Naive thymus-derived CD4-positive, alpha-beta T cell (primary cell): Measurements from ENCODE around the gene B4GALT1. TPM values are rescaled to one million over a fixed set of nuclear protein-coding genes. Genes with fewer than 3 reads are reported as not detected.

Experiments
- ATAC-seq: fragments of 150-1000 bp; cut with Tn5 transposase; 2 replicates; pipeline ENCODE4 v1.10.0; 2021; ENCODE audit warnings: mild to moderate bottlenecking, moderate library complexity
- CTCF ChIA-PET: fragments of 350-600 bp; sonication (Branson Sonifier 250); formaldehyde crosslinking; loops from one replicate; lab custom pipeline; 2021; ENCODE audit warnings: antibody characterized with exemption; lab: Charles Lee
- POLR2A ChIA-PET: fragments of 350-600 bp; sonication (Branson Sonifier 250); formaldehyde crosslinking; loops from one replicate; lab custom pipeline; 2021; ENCODE audit warnings: antibody characterized with exemption, inconsistent platforms; lab: Charles Lee
- DNase-seq, 9 donors: peaks; one replicate each; pipeline versions ENCODE4 v3.0.0 to v3.0.0-alpha.2; 2020 to 2022; ENCODE audit warnings: mixed read lengths in 1 of 9
- H3K27ac ChIP-seq: one replicate; pipeline ENCODE4 v1.7.0; 2013; ENCODE audit warnings: mild to moderate bottlenecking, low read depth, low read length, moderate library complexity
- H3K27me3 ChIP-seq, 2 donors: one replicate each; pipeline ENCODE4 v1.7.0; 2013; ENCODE audit warnings: low read length in 2 of 2, mild to moderate bottlenecking in 2 of 2, moderate library complexity in 2 of 2; ENCODE audit not compliant: control insufficient read depth in 2 of 2, insufficient read depth in 2 of 2
- H3K36me3 ChIP-seq, 3 experiments: 1 replicate in 2 of 3; 2 replicates in 1 of 3; pipeline ENCODE4 v1.7.0; 2013; ENCODE audit warnings: low read length in 3 of 3, mild to moderate bottlenecking in 3 of 3, moderate library complexity in 1 of 3; ENCODE audit not compliant: insufficient read depth in 3 of 3, control insufficient read depth in 2 of 3
- H3K4me1 ChIP-seq, 2 donors: one replicate each; pipeline ENCODE4 v1.7.0; 2013; ENCODE audit warnings: low read length in 2 of 2, mild to moderate bottlenecking in 2 of 2, moderate library complexity in 1 of 2; ENCODE audit not compliant: control insufficient read depth in 2 of 2, insufficient read depth in 2 of 2
- H3K4me3 ChIP-seq: 2 replicates; pipeline ENCODE4 v1.7.0; 2013; ENCODE audit warnings: mild to moderate bottlenecking, low read length
- H3K9me3 ChIP-seq, 3 experiments: 1 replicate in 2 of 3; 2 replicates in 1 of 3; pipeline ENCODE4 v1.7.0; 2013; ENCODE audit warnings: low read length in 3 of 3; ENCODE audit not compliant: control insufficient read depth in 2 of 3
- H3K27ac Mint-ChIP-seq, 9 donors: one replicate each; pipeline ENCODE4 v1.8.0; 2020 to 2022; ENCODE audit warnings: mixed read lengths in 9 of 9, mild to moderate bottlenecking in 8 of 9, moderate library complexity in 5 of 9, inconsistent platforms in 2 of 9
- H3K27me3 Mint-ChIP-seq, 5 donors: one replicate each; pipeline ENCODE4 v1.8.0; 2021 to 2022; ENCODE audit warnings: mixed read lengths in 5 of 5, mild to moderate bottlenecking in 1 of 5
- H3K36me3 Mint-ChIP-seq, 5 donors: one replicate each; pipeline ENCODE4 v1.8.0; 2020 to 2022; ENCODE audit warnings: mixed read lengths in 5 of 5, mild to moderate bottlenecking in 3 of 5, inconsistent platforms in 1 of 5
- H3K4me1 Mint-ChIP-seq, 7 donors: one replicate each; pipeline ENCODE4 v1.8.0; 2020 to 2022; ENCODE audit warnings: mixed read lengths in 7 of 7, mild to moderate bottlenecking in 3 of 7, inconsistent platforms in 1 of 7
- H3K4me3 Mint-ChIP-seq, 10 donors: one replicate each; pipeline ENCODE4 v1.8.0; 2020 to 2022; ENCODE audit warnings: mild to moderate bottlenecking in 10 of 10, mixed read lengths in 10 of 10, moderate library complexity in 6 of 10, inconsistent platforms in 2 of 10
- H3K9me3 Mint-ChIP-seq, 11 donors: one replicate each; pipeline ENCODE4 v1.8.0; 2020 to 2022; ENCODE audit warnings: mixed read lengths in 11 of 11, mild to moderate bottlenecking in 4 of 11, inconsistent platforms in 1 of 11, moderate library complexity in 1 of 11
- intact Hi-C, 2 donors: fragments of 100-400 bp; cut with micrococcal nuclease; formaldehyde crosslinking; loops; one replicate each; pipeline ENCODE4 v1.15.1; 2023
- polyA plus RNA-seq, 2 donors: library from polyadenylated mRNA; unstranded; fragments of 300-500 nt; fragmentation: Illumina TruSeq; gene quantifications; one replicate each; pipeline ENCODE4 v1.2.3, GENCODE V29; 2021
- total RNA-seq, 6 experiments: library from RNA in 5 of 6; stranded (reverse) in 5 of 6; gene quantifications; 1 replicate in 5 of 6; 2 replicates in 1 of 6; pipeline ENCODE4 v1.2.3 and lab custom pipeline; 2021 to 2026

The B4GALT1 gene
- total and polyA plus RNA-seq, 7 experiments from 2014 or later = 12.9 to 86.2 (median 41.3) TPM

DNA sequence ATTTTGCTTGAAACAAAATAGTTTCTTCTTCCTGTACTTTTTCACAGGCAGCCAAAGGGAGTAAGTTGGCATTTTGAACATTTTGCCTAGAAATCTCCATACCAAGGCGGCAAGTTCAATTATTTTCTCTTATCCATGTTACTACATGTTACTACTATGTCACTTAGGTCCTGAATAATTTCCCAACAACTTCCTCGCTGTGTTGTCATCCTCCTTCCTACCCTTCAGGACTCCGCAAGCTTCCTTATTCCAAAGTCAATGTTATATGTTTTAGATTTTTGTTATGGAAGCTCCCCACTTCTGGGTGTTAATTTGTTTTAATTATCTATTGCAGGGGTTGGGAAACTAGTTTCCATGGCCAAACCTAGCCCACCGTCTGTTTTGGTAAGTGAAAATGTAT, 9.9 kb upstream of the B4GALT1 start:
- intact Hi-C loops = no loop called here
- Histone ChIP-seq H3K36me3 (no peaks in the 10 kb centered on the region), H3K27me3 (no peaks in the 10 kb centered on the region), H3K9me3 (no peaks in the 10 kb centered on the region), H3K4me1 (no peaks in the 10 kb centered on the region), H3K27ac (no peak overlapping the region), H3K4me3 (no peak overlapping the region)
- H3K9me3 Mint-ChIP-seq = no peaks in the 10 kb centered on the region
- no peaks in the 10 kb centered on the region for H3K36me3 Mint-ChIP-seq
- H3K4me3 Mint-ChIP-seq = no peak overlapping the region
- ChIA-PET CTCF (interaction anchor here (0.6 kb wide), 1 partner anchor 28 kb away, joined by 3 read pairs; no protein-coding TSS in a partner anchor), POLR2A (interaction anchor here (1.0 kb wide), 1 partner anchor 32 kb away, joined by 4 read pairs; no protein-coding TSS in a partner anchor)
- ATAC-seq (no peak), DNase-seq (no peak)
- no peak overlapping the region for H3K27ac Mint-ChIP-seq
- H3K27me3 Mint-ChIP-seq = peaks cover 0 to 28% (median 0%) of the 10 kb centered on the region in 5 donors
- peaks cover 0 to 6% (median 3%) of the 10 kb centered on the region in 7 donors for H3K4me1 Mint-ChIP-seq

DNA sequence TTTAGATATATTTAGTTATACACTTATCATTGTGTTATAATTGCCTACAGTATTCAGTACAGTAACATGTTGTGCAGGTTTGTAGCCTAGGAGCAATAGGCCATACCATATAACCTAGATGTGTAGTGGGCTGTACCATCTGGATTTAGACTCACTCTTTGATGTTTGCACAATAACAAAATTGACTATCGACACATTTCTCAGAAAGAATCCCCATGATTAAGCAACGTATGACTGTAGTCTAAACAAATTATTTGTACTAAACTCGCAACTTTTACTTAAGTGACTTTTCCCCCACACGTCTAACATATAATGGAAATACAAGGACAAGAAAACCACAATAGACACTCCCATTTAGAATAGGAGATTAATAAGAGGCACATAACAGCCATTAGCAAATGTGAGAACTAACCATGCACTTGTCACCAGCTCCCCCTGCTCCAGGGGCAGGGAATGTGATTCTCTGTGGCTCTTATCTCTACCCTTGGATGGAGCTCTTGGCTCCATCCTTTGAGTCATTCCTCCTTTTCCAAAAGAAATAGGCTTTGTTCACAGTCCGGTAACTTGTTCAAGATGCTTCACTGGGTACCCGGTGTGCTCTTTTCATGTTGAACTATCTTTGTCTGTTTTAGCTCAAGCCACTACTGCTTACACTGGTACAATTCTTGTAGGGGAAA, 8.7 kb upstream of the B4GALT1 start:
- POLR2A ChIA-PET = no interaction called here
- Histone ChIP-seq H3K4me1 (no peaks in the 10 kb centered on the region), H3K27ac (no peak overlapping the region), H3K27me3 (no peaks in the 10 kb centered on the region), H3K36me3 (no peaks in the 10 kb centered on the region), H3K9me3 (no peaks in the 10 kb centered on the region), H3K4me3 (no peak overlapping the region)
- Mint-ChIP-seq H3K27me3 (peaks cover 0 to 17% (median 0%) of the 10 kb centered on the region in 5 donors), H3K4me1 (peaks cover 0 to 9% (median 4%) of the 10 kb centered on the region in 7 donors), H3K36me3 (no peaks in the 10 kb centered on the region), H3K27ac (no peak overlapping the region), H3K4me3 (no peak overlapping the region), H3K9me3 (no peaks in the 10 kb centered on the region)
- intact Hi-C loops = no loop called here
- CTCF ChIA-PET = interaction anchor here (0.6 kb wide), 1 partner anchor 66 kb away, joined by 3 read pairs; no protein-coding TSS in a partner anchor
- DNase-seq (no peak), ATAC-seq (no peak)

DNA sequence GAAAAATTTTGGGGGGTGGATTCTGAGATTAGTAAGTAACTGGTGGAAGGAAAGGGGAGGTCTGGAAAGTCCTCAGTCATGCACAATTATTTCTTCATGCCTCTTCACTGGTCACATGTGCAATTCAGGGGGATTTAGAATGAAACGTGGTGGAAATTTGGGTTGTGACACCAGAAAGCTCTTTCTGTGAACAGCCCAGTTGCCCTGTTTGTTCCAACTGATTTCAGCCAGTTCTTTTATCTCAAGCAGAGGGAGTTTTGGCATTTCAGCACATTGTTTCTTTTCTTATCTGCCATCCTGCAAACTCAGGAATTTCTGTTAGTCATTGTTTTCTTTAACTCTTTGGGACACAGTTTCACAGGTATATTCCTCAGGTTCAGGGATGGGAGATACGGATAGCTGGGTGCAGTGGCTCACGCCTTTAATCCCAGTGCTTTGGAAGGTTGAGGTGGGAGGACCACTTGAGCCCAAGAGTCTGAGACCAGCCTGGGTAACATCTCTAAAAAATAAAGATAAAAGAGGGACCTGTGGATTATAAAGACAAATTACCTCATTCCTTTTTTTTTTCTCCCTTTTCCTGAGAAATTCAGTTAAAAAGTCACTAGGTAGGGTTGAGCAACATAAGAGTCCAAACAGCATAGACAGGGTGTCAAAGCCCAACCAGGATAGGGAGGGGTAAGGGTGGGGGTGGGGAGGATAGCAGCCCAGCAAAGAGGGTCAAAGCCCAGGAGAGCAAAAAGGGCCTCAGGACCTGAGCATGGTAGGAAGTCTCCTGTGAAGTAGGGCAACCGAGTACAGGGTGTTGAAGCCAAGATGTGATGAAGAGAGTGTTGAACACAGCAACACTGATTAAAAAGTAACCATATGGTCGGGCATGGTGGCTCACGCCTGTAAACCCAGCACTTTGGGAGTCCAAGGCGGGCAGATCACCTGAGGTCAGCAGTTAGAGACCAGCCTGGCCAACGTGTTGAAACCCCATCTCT, 5.4 kb upstream of the B4GALT1 start:
- Mint-ChIP-seq H3K27ac (peak overlapping the region in 2 of 9 donors; percentile 7 to 31), H3K27me3 (no peaks in the 10 kb centered on the region), H3K9me3 (no peaks in the 10 kb centered on the region), H3K4me1 (peaks cover 10 to 33% (median 24%) of the 10 kb centered on the region in 7 donors), H3K4me3 (no peak overlapping the region), H3K36me3 (peaks cover 0 to under 1% (median 0%) of the 10 kb centered on the region in 5 donors)
- Histone ChIP-seq H3K27me3 (no peaks in the 10 kb centered on the region), H3K27ac (no peak overlapping the region), H3K4me1 (peaks cover 11 to 14% of the 10 kb centered on the region in 2 donors), H3K4me3 (no peak overlapping the region), H3K9me3 (no peaks in the 10 kb centered on the region), H3K36me3 (no peaks in the 10 kb centered on the region)
- intact Hi-C loops = no loop called here
- POLR2A ChIA-PET = interaction anchor here (1.0 kb wide), 1 partner anchor 28 kb away, joined by 3 read pairs; no protein-coding TSS in a partner anchor
- no peak for DNase-seq
- CTCF ChIA-PET = interaction anchor here (0.7 to 1.9 kb wide), 2 partner anchors 15 to 54 kb away, joined by 6 to 9 read pairs; no protein-coding TSS in a partner anchor
- no peak for ATAC-seq

DNA sequence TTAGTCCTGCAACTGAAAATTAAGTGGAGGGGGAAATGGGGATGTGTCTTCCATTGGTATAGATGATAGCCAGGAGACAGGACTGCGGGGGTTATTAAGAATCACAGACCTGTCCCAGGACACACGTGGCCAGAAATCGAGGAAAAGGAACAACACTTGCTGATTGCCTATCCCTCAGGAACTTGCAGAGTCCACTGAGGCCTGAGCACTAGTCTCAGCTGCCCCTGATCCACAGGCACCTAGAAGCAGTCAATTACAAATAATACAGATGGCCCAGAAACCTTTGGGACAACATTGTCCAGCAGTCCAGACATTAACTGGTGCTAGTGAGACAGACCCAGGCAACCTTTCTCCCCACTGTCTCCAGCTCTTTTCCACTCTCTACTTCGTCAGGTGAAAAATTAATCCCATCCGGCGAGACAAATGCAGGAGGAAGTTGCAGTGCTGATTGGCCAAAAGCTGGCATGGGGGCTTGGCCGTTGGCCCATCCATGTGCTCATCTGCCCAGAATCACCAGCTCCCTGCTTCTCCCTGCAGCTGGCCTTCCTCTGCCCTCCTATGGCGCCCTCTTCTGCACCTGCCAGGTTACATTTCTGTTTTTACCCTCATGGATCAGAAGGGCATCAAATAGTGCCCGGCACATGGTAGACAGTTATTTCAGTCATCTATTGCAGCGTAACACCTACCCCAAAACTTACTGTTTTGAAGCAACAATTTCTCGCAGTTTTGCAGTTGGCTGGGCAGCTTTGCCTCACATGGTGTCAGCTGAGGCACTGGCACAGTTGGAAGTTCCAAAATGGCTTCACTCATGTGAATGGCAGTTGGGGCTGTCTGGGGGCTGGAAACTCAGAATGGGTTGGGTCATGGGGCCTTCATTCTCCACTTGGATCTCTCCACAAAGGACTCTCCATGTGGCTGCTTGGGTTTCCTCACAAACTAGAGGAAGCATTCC, 3.6 kb upstream of the B4GALT1 start:
- ATAC-seq = no peak
- DNase-seq = peak in 6 of 9 donors; percentile 15 to 48 (median 40)
- intact Hi-C loops = loop anchor here (1.0 to 2.0 kb wide), 3 partner anchors 55 to 89 kb away; no protein-coding TSS in a partner anchor
- CTCF ChIA-PET = interaction anchor here (0.6 to 1.9 kb wide), 14 partner anchors 8 to 302 kb away, joined by 3 to 9 read pairs (median 4); no protein-coding TSS in a partner anchor
- Histone ChIP-seq H3K4me1 (peaks cover 13 to 15% of the 10 kb centered on the region in 2 donors), H3K9me3 (no peaks in the 10 kb centered on the region), H3K4me3 (no peak overlapping the region), H3K27me3 (no peaks in the 10 kb centered on the region), H3K36me3 (peaks cover 0 to 8% (median 0%) of the 10 kb centered on the region in 3 experiments), H3K27ac (no peak overlapping the region)
- no peak overlapping the region for H3K4me3 Mint-ChIP-seq
- POLR2A ChIA-PET = interaction anchor here (0.8 to 1.2 kb wide), 5 partner anchors 10 to 95 kb away, joined by 3 to 4 read pairs (median 3); no protein-coding TSS in a partner anchor
- H3K27ac Mint-ChIP-seq = peak overlapping the region in 8 of 9 donors; percentile 9 to 99 (median 58)
- peaks cover 14 to 37% (median 29%) of the 10 kb centered on the region in 7 donors for H3K4me1 Mint-ChIP-seq
- peaks cover 0 to 6% (median 0%) of the 10 kb centered on the region in 5 donors for H3K36me3 Mint-ChIP-seq
- H3K27me3 Mint-ChIP-seq = no peaks in the 10 kb centered on the region
- no peaks in the 10 kb centered on the region for H3K9me3 Mint-ChIP-seq

DNA sequence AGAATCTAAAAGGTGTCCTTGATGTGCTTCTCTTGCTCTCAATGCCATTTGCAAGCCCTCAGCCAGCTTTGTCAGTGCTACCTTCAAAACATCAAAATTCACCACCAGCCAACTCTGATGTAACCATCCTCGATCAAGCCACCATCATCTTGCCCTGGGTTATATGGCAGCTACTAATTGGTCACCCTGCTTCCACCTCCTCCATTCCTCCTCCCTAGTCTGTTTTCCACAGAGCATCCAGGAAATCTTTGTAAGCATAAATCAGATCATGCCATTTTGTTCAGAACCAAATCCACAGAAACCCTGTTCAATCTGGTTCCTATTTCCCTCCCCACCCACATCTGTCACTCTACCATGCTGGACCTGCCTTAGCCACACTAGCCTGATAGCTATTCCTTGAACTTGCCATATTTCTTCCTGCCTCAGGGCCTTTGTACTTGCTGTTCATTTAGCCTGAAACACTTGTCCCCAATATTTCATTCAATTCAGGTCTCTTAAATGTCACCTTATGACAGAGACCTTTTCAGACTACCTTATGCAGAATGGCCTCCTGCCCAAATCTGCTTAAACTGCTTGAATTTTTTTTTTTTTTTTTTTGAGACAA, 1.9 kb upstream of the B4GALT1 start:
- H3K27ac ChIP-seq = peak overlapping the region; percentile 91
- no peaks in the 10 kb centered on the region for H3K27me3 Mint-ChIP-seq
- H3K36me3 ChIP-seq = peaks cover 0 to 8% (median 0%) of the 10 kb centered on the region in 3 experiments
- POLR2A ChIA-PET = interaction anchor here (0.6 to 3.4 kb wide), 8 partner anchors 18 to 107 kb away, joined by 3 to 41 read pairs (median 6); partner anchors contain the start of gene CHMP5
- CTCF ChIA-PET = interaction anchor here (0.6 to 1.2 kb wide), 2 partner anchors 23 to 54 kb away, joined by 3 read pairs; no protein-coding TSS in a partner anchor
- no peaks in the 10 kb centered on the region for H3K9me3 Mint-ChIP-seq
- H3K27ac Mint-ChIP-seq = peak overlapping the region; percentile 86 to 100 (median 99)
- no peaks in the 10 kb centered on the region for H3K27me3 ChIP-seq
- H3K36me3 Mint-ChIP-seq = peaks cover 0 to 16% (median 0%) of the 10 kb centered on the region in 5 donors
- ATAC-seq (no peak), DNase-seq (no peak)
- no peak overlapping the region for H3K4me3 ChIP-seq
- H3K9me3 ChIP-seq = no peaks in the 10 kb centered on the region
- intact Hi-C loops = loop anchor here (1.0 to 10.0 kb wide), 12 partner anchors 9 to 1946 kb away; partner anchors contain the start of genes NOL6 (in 2 of the 2), ACO1 (in 1 of the 2), APTX (in 1 of the 2) and ATOSB (in 1 of the 2)
- H3K4me3 Mint-ChIP-seq = peak overlapping the region; percentile 16 to 97 (median 90)
- H3K4me1 ChIP-seq = peaks cover 25 to 27% of the 10 kb centered on the region in 2 donors
- peaks cover 29 to 53% (median 46%) of the 10 kb centered on the region in 7 donors for H3K4me1 Mint-ChIP-seq
